Measurements from ENCODE around the gene EXOC3L4. TPM values are rescaled to one million over a fixed set of nuclear protein-coding genes. Genes with fewer than 3 reads are reported as not detected.
A peak's percentile ranks its signal among the peaks of the same experiment; 100 is the strongest.

EXOC3L4 gene
- total RNA-seq, 1 donor from 2014 or later: 4.2 TPM

- intact Hi-C loops (cut with DNase I): loop anchor here (10.0 kb wide), 2 partner anchors 77 to 187 kb away; no protein-coding TSS in a partner anchor
- H3K4me1 ChIP-seq: peaks cover 44% of the 10 kb centered on the region
- no peaks in the 10 kb centered on the region for H3K36me3 ChIP-seq
- DNase-seq (no peak), ATAC-seq (no peak)
- peak overlapping the region; percentile 11 for H3K27ac ChIP-seq
- H3K4me3 ChIP-seq: no peak overlapping the region
- TF ChIP-seq, protein P1, sequence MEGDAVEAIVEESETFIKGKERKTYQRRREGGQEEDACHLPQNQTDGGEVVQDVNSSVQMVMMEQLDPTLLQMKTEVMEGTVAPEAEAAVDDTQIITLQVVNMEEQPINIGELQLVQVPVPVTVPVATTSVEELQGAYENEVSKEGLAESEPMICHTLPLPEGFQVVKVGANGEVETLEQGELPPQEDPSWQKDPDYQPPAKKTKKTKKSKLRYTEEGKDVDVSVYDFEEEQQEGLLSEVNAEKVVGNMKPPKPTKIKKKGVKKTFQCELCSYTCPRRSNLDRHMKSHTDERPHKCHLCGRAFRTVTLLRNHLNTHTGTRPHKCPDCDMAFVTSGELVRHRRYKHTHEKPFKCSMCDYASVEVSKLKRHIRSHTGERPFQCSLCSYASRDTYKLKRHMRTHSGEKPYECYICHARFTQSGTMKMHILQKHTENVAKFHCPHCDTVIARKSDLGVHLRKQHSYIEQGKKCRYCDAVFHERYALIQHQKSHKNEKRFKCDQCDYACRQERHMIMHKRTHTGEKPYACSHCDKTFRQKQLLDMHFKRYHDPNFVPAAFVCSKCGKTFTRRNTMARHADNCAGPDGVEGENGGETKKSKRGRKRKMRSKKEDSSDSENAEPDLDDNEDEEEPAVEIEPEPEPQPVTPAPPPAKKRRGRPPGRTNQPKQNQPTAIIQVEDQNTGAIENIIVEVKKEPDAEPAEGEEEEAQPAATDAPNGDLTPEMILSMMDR (IDR thresholded peaks at IDR 0.05): no peak
- H3K9me3 ChIP-seq: no peaks in the 10 kb centered on the region
- H3K27me3 ChIP-seq: peaks cover 15% of the 10 kb centered on the region
Measured at GRCh38 chr14:103107941-103108748, 13.6 kb downstream of the EXOC3L4 start.

- ATAC-seq (no peak), DNase-seq (no peak)
- intact Hi-C loops (cut with DNase I): loop anchor here (10.0 kb wide), 2 partner anchors 76 to 186 kb away; no protein-coding TSS in a partner anchor
- Histone ChIP-seq H3K27ac (peak overlapping the region; percentile 11), H3K27me3 (peaks cover 10% of the 10 kb centered on the region), H3K36me3 (no peaks in the 10 kb centered on the region), H3K4me3 (no peak overlapping the region), H3K4me1 (peaks cover 42% of the 10 kb centered on the region), H3K9me3 (no peaks in the 10 kb centered on the region)
- TF ChIP-seq, protein P1 (IDR thresholded peaks at IDR 0.05): no peak
Measured at GRCh38 chr14:103108749-103109207, 14.3 kb downstream of the EXOC3L4 start.

DNA sequence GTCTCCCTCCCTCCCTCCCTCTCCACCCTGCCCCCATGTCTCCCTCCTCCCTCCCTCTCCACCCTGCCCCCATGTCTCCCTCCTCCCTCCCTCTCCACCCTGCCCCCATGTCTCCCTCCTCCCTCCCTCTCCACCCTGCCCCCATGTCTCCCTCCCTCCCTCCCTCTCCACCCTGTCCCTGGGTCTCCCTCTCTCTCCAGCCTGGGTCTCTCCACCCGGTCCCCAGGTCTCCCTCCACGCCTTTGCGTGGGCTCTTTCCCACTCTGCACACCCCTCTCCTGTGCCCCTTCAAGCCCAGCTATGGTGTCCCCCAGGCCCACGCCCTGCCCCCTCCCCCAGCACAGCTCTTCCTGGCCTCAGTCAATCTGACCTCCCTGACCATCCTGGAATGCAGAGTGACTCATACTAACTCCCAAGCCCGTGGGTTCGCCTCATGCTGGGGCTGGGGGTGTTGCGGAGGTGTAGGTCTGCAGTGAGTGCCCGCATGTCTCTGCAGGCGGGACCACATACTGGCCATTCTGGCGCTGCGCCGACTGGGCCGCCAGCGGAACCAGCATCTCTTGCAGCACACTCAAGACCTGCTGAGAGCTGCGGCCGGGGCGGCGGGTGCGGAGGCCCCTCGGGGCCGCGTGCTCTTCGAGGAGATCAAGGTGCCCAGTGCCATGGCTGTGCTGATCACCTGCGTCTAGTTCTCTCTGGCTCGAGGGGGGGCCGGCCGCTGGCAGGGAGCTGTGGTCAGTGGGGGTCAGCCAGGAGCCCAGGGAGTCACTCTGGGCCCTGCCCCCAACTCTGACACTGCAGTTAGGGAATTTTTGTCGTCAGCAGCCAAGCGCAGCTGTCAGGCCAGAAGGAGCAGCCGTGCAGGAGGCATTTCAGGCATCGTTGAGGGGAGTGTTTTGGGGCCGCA, 15.3 kb downstream of the EXOC3L4 start:
- TF ChIP-seq, protein P1 (IDR thresholded peaks at IDR 0.05): no peak
- H3K27me3 ChIP-seq: peaks cover under 1% of the 10 kb centered on the region
- H3K4me3 ChIP-seq: no peak overlapping the region
- DNase-seq: no peak
- no peaks in the 10 kb centered on the region for H3K36me3 ChIP-seq
- ATAC-seq: no peak
- peak overlapping the region; percentile 73 for H3K27ac ChIP-seq
- H3K9me3 ChIP-seq: no peaks in the 10 kb centered on the region
- peaks cover 37% of the 10 kb centered on the region for H3K4me1 ChIP-seq
- intact Hi-C loops (cut with DNase I): loop anchor here (10.0 kb wide), 2 partner anchors 75 to 185 kb away; no protein-coding TSS in a partner anchor

- DNase-seq: no peak
- Histone ChIP-seq H3K27me3 (no peaks in the 10 kb centered on the region), H3K36me3 (no peaks in the 10 kb centered on the region), H3K4me1 (peaks cover 40% of the 10 kb centered on the region), H3K27ac (peak overlapping the region; percentile 73), H3K9me3 (no peaks in the 10 kb centered on the region), H3K4me3 (no peak overlapping the region)
- no peak for ATAC-seq
- intact Hi-C loops (cut with DNase I): no loop called here
- TF ChIP-seq, protein P1 (IDR thresholded peaks at IDR 0.05): no peak
Measured at GRCh38 chr14:103110681-103111231, 16.2 kb downstream of the EXOC3L4 start.

GRCh38 chr14:103111232-103111868, 16.8 kb downstream of the EXOC3L4 start:
- intact Hi-C loops (cut with DNase I): no loop called here
- ATAC-seq (no peak), DNase-seq (no peak)
- TF ChIP-seq, protein P1 (IDR thresholded peaks at IDR 0.05): no peak
- no peak overlapping the region for H3K27ac ChIP-seq
- peaks cover 40% of the 10 kb centered on the region for H3K4me1 ChIP-seq
- H3K4me3 ChIP-seq: no peak overlapping the region
- H3K9me3 ChIP-seq: no peaks in the 10 kb centered on the region
- H3K27me3 ChIP-seq: no peaks in the 10 kb centered on the region
- H3K36me3 ChIP-seq: no peaks in the 10 kb centered on the region
